ENCODE data around the gene CLIC4.

- no peak for TF ChIP-seq CTCF (conservative IDR thresholded peaks at IDR 0.05)
- TF ChIP-seq EZH2 (IDR thresholded peaks at IDR 0.05; ENCODE audit: low read depth), result no peak
These were observed 48.3 kb downstream of the CLIC4 start for GRCh38 chr1:24793447-24794129.
